GM19395 (cell line): ENCODE measurements around the gene PNMA5.

Source experiments
- ATAC-seq: cut with Tn5 transposase; IDR thresholded peaks from one replicate; pipeline ENCODE4 v1.9.1; 2021; ENCODE audit warnings: mild to moderate bottlenecking, moderate library complexity; ENCODE audit not compliant: unreplicated experiment

The PNMA5 gene

DNA sequence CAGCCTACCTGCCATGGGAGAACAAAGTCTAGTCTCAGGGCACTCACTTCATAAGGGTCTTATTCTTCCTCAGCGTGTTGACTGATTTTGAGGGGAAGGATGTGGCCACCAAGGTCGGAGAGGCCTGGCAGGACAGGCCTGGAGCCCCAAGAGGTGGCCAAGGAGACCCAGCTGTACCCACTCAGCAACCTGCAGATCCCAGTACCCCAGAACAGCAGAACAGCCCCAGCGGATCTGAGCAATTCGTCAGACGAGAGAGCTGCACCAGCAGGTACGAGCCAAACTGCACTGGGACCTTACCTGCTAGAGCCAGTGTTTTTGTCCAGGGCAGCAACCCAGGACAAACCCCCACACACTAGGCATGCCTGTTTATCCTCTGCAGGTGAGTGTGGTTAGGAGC lies 34.3 kb downstream of the PNMA5 start:
- ATAC-seq: no peak

GRCh38 chrX:152958524-152959465 lies 35.1 kb downstream of the PNMA5 start:
- ATAC-seq: peak; percentile 86

- ATAC-seq: no peak
These were observed 35.9 kb downstream of the PNMA5 start for GRCh38 chrX:152958047-152958446.

DNA sequence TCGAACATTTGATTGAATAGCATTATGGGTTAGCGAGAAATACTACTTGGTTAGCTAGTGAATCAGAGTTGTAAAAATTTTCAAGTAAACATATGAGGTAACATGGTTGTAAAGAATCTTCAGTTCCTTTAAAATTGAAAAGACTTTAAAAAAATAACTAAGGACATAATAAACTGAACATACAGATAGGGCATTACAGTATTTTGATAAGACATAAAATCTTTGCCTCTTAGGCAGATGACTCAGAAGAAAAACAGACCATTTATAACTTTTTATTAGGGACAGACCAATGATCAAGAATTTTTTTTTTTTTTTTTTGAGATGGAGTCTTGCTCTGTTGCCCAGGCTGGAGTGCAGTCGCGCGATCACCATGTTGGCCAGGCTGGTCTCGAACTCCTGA lies 43.1 kb downstream of the PNMA5 start:
- no peak for ATAC-seq

GRCh38 chrX:152949114-152949513 lies 44.8 kb downstream of the PNMA5 start:
- ATAC-seq: no peak

DNA sequence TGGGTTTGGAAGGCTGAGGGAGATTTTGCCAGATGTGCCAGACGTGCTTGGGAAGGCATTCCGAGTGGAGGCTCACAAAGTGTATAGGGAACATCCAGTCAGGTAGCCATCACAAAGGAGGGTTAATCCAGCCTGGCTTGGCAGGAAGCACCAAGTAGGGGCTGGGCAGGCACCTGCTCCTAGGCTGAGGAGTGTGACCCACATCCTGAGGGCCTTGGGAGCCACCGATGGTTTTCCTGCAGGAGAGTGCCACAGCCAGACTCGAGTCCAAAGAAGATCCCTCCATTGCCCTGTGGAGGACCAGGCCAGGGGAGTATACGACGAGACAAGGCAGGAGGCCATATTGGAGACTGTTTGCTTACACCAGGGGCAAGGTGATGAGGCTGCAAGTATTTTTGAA lies 47.2 kb downstream of the PNMA5 start:
- no peak for ATAC-seq

- ATAC-seq: no peak
These were observed 48.6 kb downstream of the PNMA5 start for GRCh38 chrX:152945021-152945979.

DNA sequence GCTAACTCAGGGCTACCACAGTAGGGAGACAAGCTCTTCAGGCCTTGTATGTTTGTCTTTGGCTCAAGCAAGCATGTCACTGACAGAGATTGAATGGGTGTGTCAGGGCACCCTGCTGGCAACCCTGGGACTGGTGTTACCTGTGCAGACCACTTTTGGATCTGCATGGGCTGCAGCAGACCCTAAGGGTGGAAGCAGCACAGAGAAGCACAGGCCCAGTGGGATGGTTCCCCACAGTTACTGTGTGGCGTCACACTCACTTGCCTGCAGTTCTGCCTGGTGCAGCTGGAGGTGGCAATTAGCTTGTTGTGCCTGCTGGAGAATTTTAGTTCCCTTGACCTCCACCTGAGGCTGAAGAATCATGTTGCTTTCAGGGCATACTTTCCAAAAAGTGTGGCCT lies 50.1 kb downstream of the PNMA5 start:
- no peak for ATAC-seq

GRCh38 chrX:152942077-152942442 lies 51.9 kb downstream of the PNMA5 start:
- no peak for ATAC-seq

GRCh38 chrX:152941328-152942076 lies 52.4 kb downstream of the PNMA5 start:
- ATAC-seq: peak; percentile 83
